Astrocyte (in vitro differentiated cells and primary cell): ENCODE data around the gene SPTBN1.

Experiments used
- EZH2 ChIP-seq: IDR thresholded peaks from 2 replicates; pipeline ENCODE4 v1.6.1; 2012; ENCODE audit warnings: mild to moderate bottlenecking, low read length, inconsistent platforms; ENCODE audit not compliant: insufficient read depth
- TF ChIP-seq, protein P1 (sequence below): IDR thresholded peaks from 2 replicates; pipeline ENCODE4 v1.5.1; 2011; ENCODE audit warnings: low read depth, mild to moderate bottlenecking, inconsistent platforms, low read length, moderate library complexity; ENCODE audit not compliant: insufficient read depth

GRCh38 chr2:54640834-54641540 is 184.9 kb downstream of the SPTBN1 start:
- TF ChIP-seq, protein P1, sequence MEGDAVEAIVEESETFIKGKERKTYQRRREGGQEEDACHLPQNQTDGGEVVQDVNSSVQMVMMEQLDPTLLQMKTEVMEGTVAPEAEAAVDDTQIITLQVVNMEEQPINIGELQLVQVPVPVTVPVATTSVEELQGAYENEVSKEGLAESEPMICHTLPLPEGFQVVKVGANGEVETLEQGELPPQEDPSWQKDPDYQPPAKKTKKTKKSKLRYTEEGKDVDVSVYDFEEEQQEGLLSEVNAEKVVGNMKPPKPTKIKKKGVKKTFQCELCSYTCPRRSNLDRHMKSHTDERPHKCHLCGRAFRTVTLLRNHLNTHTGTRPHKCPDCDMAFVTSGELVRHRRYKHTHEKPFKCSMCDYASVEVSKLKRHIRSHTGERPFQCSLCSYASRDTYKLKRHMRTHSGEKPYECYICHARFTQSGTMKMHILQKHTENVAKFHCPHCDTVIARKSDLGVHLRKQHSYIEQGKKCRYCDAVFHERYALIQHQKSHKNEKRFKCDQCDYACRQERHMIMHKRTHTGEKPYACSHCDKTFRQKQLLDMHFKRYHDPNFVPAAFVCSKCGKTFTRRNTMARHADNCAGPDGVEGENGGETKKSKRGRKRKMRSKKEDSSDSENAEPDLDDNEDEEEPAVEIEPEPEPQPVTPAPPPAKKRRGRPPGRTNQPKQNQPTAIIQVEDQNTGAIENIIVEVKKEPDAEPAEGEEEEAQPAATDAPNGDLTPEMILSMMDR, result no peak
- TF ChIP-seq EZH2, result no peak
